CD4-positive, alpha-beta T cell (primary cell): ENCODE results near the gene PEX5. TPM values are rescaled to one million over a fixed set of nuclear protein-coding genes. Genes with fewer than 3 reads are reported as not detected.

Source experiments
- ATAC-seq: fragments of 200-7000 bp; cut with Tn5 transposase; one replicate; pipeline ENCODE4 v1.10.0; 2022; ENCODE audit warnings: mild to moderate bottlenecking; ENCODE audit not compliant: poor library complexity
- CTCF ChIA-PET: fragments of 350-600 bp; sonication (Branson Sonifier 250); formaldehyde crosslinking; loops from one replicate; lab custom pipeline; 2021; ENCODE audit warnings: antibody characterized with exemption, inconsistent platforms; lab: Charles Lee
- POLR2A ChIA-PET: fragments of 350-600 bp; sonication (Branson Sonifier 250); formaldehyde crosslinking; loops from one replicate; lab custom pipeline; 2021; ENCODE audit warnings: antibody characterized with exemption, inconsistent platforms; lab: Charles Lee
- DNase-seq, 14 experiments: peaks; one replicate each; pipeline ENCODE4 v3.0.0-alpha.2; 2013 to 2020; ENCODE audit warnings: mixed read lengths in 2 of 14
- H3K27ac ChIP-seq, 2 donors: one replicate each; pipeline versions ENCODE4 v1.5.1 to v1.7.0; 2013; ENCODE audit warnings: low read length in 2 of 2, low read depth in 1 of 2, mild to moderate bottlenecking in 1 of 2
- H3K27me3 ChIP-seq, 2 experiments: 1 replicate in 1 of 2; 2 replicates in 1 of 2; pipeline versions ENCODE4 v1.6.1 to v1.7.0; 2013; ENCODE audit warnings: low read length in 2 of 2, control low read depth in 1 of 2, mild to moderate bottlenecking in 1 of 2, moderate library complexity in 1 of 2; ENCODE audit not compliant: insufficient read depth in 2 of 2, control insufficient read depth in 1 of 2
- H3K36me3 ChIP-seq: one replicate; pipeline ENCODE4 v1.6.1; 2013; ENCODE audit warnings: low read length, control low read depth; ENCODE audit not compliant: insufficient read depth
- H3K4me1 ChIP-seq: one replicate; pipeline ENCODE4 v1.6.1; 2013; ENCODE audit warnings: low read length, control low read depth; ENCODE audit not compliant: insufficient read depth
- H3K4me3 ChIP-seq: one replicate; pipeline ENCODE4 v1.5.1; 2013; ENCODE audit warnings: mild to moderate bottlenecking, low read length, moderate library complexity
- H3K9me3 ChIP-seq, 2 experiments: 1 replicate in 1 of 2; 2 replicates in 1 of 2; pipeline versions ENCODE4 v1.6.1 to v1.7.0; 2013; ENCODE audit warnings: low read length in 2 of 2, mild to moderate bottlenecking in 2 of 2, control low read depth in 1 of 2, moderate library complexity in 1 of 2; ENCODE audit not compliant: control insufficient read depth in 1 of 2, insufficient read depth in 1 of 2
- H3K27ac Mint-ChIP-seq: one replicate; pipeline ENCODE4 v1.8.0; 2020; ENCODE audit warnings: mixed read lengths
- H3K27me3 Mint-ChIP-seq: one replicate; pipeline ENCODE4 v1.8.0; 2021; ENCODE audit warnings: mixed read lengths
- H3K36me3 Mint-ChIP-seq: one replicate; pipeline ENCODE4 v1.8.0; 2021; ENCODE audit warnings: low read depth, mixed read lengths
- H3K4me1 Mint-ChIP-seq: one replicate; pipeline ENCODE4 v1.8.0; 2021; ENCODE audit warnings: low read depth, mixed read lengths
- H3K4me3 Mint-ChIP-seq: one replicate; pipeline ENCODE4 v1.8.0; 2020; ENCODE audit warnings: mild to moderate bottlenecking, mixed read lengths
- H3K9me3 Mint-ChIP-seq: one replicate; pipeline ENCODE4 v1.8.0; 2020; ENCODE audit warnings: mixed read lengths
- CTCF ChIP-seq: fragments of 200-600 bp; IDR thresholded peaks from one replicate; pipeline ENCODE4 v1.8.0; 2022; ENCODE audit warnings: antibody characterized with exemption, mild to moderate bottlenecking
- intact Hi-C, 2 experiments: fragments of 100-400 bp; cut with DNase I in 1 of 2; cut with micrococcal nuclease in 1 of 2; formaldehyde crosslinking; loops; one replicate each; pipeline versions ENCODE4 v1.15.1 to v1.9.0; 2023 to 2025; cut with DNase I, micrococcal nuclease
- total RNA-seq, 174 experiments: library from RNA in 2 of 174; stranded (reverse) in 2 of 174; gene quantifications; one replicate each; pipeline ENCODE4 v1.2.3 and lab custom pipeline; 2021 to 2026

Gene PEX5
- total RNA-seq, 2 experiments from 2014 or later = 22.9 TPM

GRCh38 chr12:7188562-7189397 is 706 bp upstream of the PEX5 start:
- peaks cover 5% of the 10 kb centered on the region for H3K36me3 ChIP-seq
- Mint-ChIP-seq H3K9me3 (no peaks in the 10 kb centered on the region), H3K4me3 (peak overlapping the region; percentile 98), H3K27me3 (no peaks in the 10 kb centered on the region), H3K36me3 (peaks cover 21% of the 10 kb centered on the region), H3K4me1 (peaks cover 46% of the 10 kb centered on the region), H3K27ac (peak overlapping the region; percentile 97)
- ChIA-PET POLR2A (interaction anchor here (0.9 kb wide), 1 partner anchor 26 kb away, joined by 4 read pairs; no protein-coding TSS in a partner anchor), CTCF (interaction anchor here (0.8 to 2.2 kb wide), 6 partner anchors 13 to 244 kb away, joined by 3 to 6 read pairs (median 3); partner anchors contain the start of gene LPCAT3)
- H3K9me3 ChIP-seq = no peaks in the 10 kb centered on the region
- DNase-seq = peak; percentile 43 to 79 (median 58)
- H3K4me1 ChIP-seq = peaks cover 27% of the 10 kb centered on the region
- peak; percentile 63 for TF ChIP-seq CTCF
- peak; percentile 44 for ATAC-seq
- peak overlapping the region; percentile 91 for H3K4me3 ChIP-seq
- intact Hi-C loops = loop anchor here (1.0 to 5.0 kb wide), 4 partner anchors 46 to 316 kb away; partner anchors contain the start of genes SPSB2 (in 2 of the 2) and LPCAT3 (in 1 of the 2)
- no peaks in the 10 kb centered on the region for H3K27me3 ChIP-seq
- peak overlapping the region; percentile 91 to 93 for H3K27ac ChIP-seq

- CTCF ChIA-PET = interaction anchor here (1.5 to 2.2 kb wide), 2 partner anchors 48 to 246 kb away, joined by 3 to 6 read pairs; no protein-coding TSS in a partner anchor
- intact Hi-C loops = loop anchor here in 1 of 2 experiments (10.0 kb wide), 2 partner anchors 286 to 834 kb away; partner anchors contain the start of gene LRRC23
- no peaks in the 10 kb centered on the region for H3K27me3 Mint-ChIP-seq
- H3K4me1 ChIP-seq = peaks cover 27% of the 10 kb centered on the region
- ATAC-seq (no peak), DNase-seq (peak in 5 of 14 experiments; percentile 0 to 43 (median 4))
- peaks cover 60% of the 10 kb centered on the region for H3K4me1 Mint-ChIP-seq
- H3K36me3 Mint-ChIP-seq = peaks cover 34% of the 10 kb centered on the region
- no peaks in the 10 kb centered on the region for H3K27me3 ChIP-seq
- peak overlapping the region; percentile 91 for H3K4me3 ChIP-seq
- peak overlapping the region; percentile 18 to 64 for H3K27ac ChIP-seq
- POLR2A ChIA-PET = interaction anchor here (1.0 kb wide), 1 partner anchor 8 kb away, joined by 3 read pairs; no protein-coding TSS in a partner anchor
- H3K36me3 ChIP-seq = peaks cover 10% of the 10 kb centered on the region
- no peaks in the 10 kb centered on the region for H3K9me3 ChIP-seq
- no peaks in the 10 kb centered on the region for H3K9me3 Mint-ChIP-seq
- no peak for TF ChIP-seq CTCF
- H3K27ac Mint-ChIP-seq = peak overlapping the region; percentile 76
- peak overlapping the region; percentile 98 for H3K4me3 Mint-ChIP-seq
These were observed 976 bp downstream of the PEX5 start for GRCh38 chr12:7190268-7191055.

GRCh38 chr12:7193674-7194073 is 4.2 kb downstream of the PEX5 start:
- Histone ChIP-seq H3K36me3 (peaks cover 12% of the 10 kb centered on the region), H3K4me3 (no peak overlapping the region), H3K4me1 (peaks cover 21% of the 10 kb centered on the region), H3K27me3 (no peaks in the 10 kb centered on the region), H3K27ac (no peak overlapping the region), H3K9me3 (no peaks in the 10 kb centered on the region)
- Mint-ChIP-seq H3K27ac (no peak overlapping the region), H3K36me3 (peaks cover 46% of the 10 kb centered on the region), H3K27me3 (no peaks in the 10 kb centered on the region), H3K4me1 (peaks cover 54% of the 10 kb centered on the region), H3K4me3 (no peak overlapping the region), H3K9me3 (no peaks in the 10 kb centered on the region)
- no peak for TF ChIP-seq CTCF
- ChIA-PET CTCF (no interaction called here), POLR2A (interaction anchor here (0.9 kb wide), 1 partner anchor 13 kb away, joined by 3 read pairs; no protein-coding TSS in a partner anchor)
- DNase-seq (no peak), ATAC-seq (no peak)
- intact Hi-C loops = loop anchor here in 1 of 2 experiments (2.0 to 10.0 kb wide), 3 partner anchors 59 to 831 kb away; partner anchors contain the start of gene LRRC23
